Upper lobe of left lung (tissue), 4 donors: ENCODE measurements around the gene DMRT3.

Source experiments
- CTCF ChIP-seq, 6 experiments: fragments of 450-650 bp in 4 of 6; fragments of 200-600 bp in 2 of 6; sonication (generic) in 2 of 6; IDR thresholded peaks; one replicate each; pipeline ENCODE4 v1.5.1; 2016 to 2019; ENCODE audit warnings: antibody characterized with exemption in 6 of 6
- POLR2A ChIP-seq, 4 donors: fragments of 450-650 bp; IDR thresholded peaks; one replicate each; pipeline ENCODE4 v1.5.1; 2016 to 2017; ENCODE audit warnings: antibody characterized with exemption in 4 of 4, mild to moderate bottlenecking in 2 of 4

- TF ChIP-seq CTCF (IDR thresholded peaks at IDR 0.05) (no peak), POLR2A (IDR thresholded peaks at IDR 0.05) (no peak)
These were observed 6.9 kb upstream of the DMRT3 start for GRCh38 chr9:969310-970150.
